ENCODE measurements around the gene PGAP6.

Gene PGAP6

GRCh38 chr16:401468-402348 lies 19.9 kb upstream of the PGAP6 start, which contains the start of gene DECR2:
Gene DECR2 (plus strand): TSS chr16:401885. CDS start chr16:401964, 79 bp downstream.
- peak; percentile 70 for DNase-seq

GRCh38 chr16:400061-400591 lies 18.3 kb upstream of the PGAP6 start:
- DNase-seq: no peak

GRCh38 chr16:399340-400019 lies 17.7 kb upstream of the PGAP6 start:
- no peak for DNase-seq

DNA sequence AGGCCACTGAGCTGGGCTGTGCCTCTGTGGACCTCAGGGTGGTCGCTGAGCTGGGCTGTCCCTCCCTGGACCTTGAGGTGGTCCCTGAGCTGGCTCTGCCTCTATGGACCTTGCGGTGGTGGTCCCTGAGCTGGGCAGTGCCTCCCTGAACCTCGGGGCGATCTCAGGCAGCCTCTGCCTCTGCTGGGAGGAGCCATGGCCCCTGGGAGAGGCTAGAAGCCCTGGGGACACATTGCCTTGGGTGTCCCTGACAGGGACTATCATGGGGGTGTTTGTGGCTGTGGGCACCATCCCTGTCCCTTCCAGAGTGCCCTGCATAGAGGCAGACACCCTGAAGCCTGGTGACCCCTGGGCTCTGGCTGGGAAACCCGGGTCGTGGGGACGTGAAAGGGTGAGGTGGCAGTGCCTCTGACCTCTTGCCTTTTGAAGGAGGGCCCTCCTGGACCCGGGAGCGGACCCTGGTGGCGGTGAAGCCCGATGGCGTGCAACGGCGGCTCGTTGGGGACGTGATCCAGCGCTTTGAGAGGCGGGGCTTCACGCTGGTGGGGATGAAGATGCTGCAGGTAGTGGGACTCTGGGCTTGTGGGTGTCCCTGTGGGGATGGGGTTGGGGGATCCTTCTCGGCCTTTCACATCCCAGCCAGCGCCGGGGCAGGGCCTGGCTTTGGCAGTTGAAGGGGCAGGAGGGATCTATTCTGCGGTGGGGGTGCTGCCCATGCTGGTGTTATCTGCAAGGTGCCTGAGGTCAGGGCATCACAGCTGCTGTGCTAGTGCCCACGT lies 17.0 kb upstream of the PGAP6 start:
- no peak for DNase-seq

DNA sequence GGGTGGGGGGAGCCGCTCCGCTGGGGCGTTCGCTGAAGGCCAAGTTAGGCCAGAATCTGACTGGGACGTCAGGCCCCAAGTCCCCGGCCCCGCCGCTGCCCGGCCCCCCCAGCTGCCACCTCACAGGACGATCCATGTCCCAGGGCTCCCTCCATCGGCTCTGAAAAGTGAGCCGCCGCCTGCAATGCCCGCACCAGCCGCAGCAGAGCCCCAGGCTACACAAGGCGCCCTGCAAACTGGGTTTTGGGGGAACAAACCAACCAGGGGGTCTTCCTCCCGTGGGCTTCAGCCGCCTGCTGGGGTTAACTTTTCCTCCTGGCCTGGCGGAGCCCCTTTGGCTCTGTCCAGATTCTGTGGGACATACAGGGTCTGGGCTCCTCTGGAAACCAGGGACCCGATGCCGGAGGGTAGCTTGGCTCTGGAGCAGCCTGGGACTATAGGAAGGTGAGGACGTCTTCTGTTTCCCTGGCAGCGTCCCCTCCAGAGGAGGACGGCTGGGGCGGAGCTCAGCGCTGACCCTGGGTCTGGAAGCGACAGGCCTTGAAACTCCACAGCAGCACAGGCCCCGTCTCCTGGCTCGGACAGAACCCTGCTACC lies 16.1 kb upstream of the PGAP6 start:
- no peak for DNase-seq

- DNase-seq: no peak
These were observed 15.4 kb upstream of the PGAP6 start, which contains the start of gene NME4 for GRCh38 chr16:397135-397661. Gene NME4 (plus strand): TSS chr16:397199. CDS start chr16:397223, 24 bp downstream.

DNA sequence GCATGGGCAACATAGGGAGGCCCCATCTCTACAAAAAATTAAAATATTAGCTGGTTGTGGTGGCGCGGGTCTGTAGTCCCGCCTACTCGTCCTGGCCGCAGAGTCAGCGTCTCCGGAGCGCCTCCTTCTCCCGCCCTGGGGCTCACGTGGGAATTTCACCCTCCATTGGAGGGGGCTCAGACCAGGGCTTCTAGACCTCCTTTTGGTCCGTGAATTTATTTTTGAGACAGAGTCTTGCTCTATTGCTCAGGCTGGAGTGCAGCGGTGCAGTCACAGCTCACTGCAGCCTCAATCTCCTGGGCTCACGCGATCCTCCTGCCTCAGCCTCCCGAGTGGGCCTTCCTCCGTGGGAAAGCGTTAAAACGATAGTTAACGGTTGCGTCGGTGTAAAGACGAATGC lies 14.8 kb upstream of the PGAP6 start:
- DNase-seq: no peak

GRCh38 chr16:396199-396598 lies 14.4 kb upstream of the PGAP6 start:
- DNase-seq: no peak

DNA sequence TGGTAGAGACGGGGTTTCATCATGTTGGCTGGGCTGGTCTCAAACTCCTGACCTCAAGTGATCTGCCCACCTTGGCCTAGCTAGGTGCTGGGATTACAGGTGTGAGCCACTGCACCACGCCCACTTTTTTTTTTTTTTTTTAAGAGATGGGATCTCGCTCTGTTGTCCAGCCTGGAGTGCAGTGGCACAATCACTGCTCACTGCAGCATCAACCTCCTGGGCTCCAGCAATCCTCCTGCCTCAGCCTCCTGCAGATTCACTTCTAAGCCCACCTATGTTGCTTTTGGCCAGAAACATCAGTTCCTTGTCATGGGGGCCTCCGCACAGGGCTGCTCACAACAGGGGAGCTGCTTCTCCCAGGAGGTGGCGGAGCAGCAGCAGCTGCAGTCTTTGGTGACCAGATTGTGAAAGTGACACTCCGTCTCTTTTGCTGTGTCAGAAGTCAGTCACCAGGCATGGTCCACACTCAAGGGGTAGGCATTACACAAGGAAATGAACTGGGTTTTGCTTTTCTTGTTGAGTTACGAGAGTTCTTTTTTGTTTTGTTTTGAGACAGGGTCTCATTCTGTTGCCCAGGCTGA lies 10.8 kb upstream of the PGAP6 start:
- DNase-seq: no peak

DNA sequence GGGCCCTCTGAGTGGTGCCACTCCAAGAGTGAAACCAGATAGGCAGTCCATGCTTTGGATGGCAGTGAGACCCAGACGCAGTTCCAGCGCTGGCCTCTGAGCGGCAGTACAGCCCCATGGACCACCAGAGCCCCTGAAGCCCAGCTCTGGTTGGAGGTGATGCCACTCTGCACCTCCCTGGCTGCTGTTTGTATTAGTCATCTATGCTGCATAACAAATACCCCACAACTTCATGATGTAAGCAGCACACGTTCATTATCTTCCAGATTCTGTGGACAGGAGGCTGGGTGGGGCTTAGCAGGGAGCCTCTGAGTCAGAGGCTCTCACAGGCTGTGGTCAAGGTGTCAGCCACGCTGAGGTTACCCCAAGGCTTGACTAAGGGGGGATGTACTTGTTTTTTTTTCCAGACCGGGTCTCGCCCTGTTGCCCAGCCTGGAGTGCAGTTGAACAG lies 10.1 kb upstream of the PGAP6 start:
- peak; percentile 60 for DNase-seq

GRCh38 chr16:389352-389751 lies 7.6 kb upstream of the PGAP6 start:
- no peak for DNase-seq

DNA sequence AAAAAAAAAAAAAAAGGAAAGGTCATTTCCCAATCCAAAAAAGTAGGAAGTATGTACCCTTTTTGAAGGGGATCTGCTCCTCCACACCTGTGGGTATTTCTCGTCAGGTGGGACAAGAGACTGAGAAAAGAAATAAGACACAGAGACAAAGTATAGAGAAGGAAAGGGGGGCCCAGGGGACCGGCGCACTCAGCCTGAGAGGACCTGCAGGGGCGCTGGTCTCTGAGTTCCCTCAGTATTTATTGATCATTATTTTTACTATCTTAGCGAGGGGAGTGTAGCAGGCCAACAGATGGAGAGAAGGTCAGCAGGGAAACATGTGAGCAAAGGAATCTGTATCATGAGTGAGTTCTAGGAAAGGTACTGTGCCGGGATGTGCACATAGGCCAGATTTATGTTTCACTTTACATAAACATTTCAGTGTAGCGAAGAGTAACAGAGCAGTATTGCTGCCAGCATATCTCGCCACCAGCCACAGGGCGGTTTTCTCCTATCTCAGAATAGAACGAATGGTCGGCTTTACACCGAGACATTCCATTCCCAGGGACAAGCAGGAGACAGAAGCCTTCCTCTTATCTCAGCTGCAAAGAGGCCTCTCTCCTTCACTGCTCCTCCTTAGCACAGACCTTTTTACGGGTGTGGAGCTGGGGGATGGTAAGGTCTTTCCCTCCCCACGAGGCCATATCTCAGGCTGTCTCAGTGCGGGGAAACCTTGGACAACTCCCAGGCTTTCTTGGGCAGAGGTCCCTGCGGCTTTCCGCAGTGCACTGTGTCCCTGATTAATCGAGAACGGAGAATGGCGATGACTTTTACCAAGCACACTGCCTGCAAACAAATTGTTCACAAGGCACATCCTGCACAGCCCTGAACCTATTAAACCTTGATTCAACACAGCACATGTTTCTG lies 6.2 kb upstream of the PGAP6 start:
- peak; percentile 5 for DNase-seq

GRCh38 chr16:386641-387156 lies 4.9 kb upstream of the PGAP6 start:
- no peak for DNase-seq

DNA sequence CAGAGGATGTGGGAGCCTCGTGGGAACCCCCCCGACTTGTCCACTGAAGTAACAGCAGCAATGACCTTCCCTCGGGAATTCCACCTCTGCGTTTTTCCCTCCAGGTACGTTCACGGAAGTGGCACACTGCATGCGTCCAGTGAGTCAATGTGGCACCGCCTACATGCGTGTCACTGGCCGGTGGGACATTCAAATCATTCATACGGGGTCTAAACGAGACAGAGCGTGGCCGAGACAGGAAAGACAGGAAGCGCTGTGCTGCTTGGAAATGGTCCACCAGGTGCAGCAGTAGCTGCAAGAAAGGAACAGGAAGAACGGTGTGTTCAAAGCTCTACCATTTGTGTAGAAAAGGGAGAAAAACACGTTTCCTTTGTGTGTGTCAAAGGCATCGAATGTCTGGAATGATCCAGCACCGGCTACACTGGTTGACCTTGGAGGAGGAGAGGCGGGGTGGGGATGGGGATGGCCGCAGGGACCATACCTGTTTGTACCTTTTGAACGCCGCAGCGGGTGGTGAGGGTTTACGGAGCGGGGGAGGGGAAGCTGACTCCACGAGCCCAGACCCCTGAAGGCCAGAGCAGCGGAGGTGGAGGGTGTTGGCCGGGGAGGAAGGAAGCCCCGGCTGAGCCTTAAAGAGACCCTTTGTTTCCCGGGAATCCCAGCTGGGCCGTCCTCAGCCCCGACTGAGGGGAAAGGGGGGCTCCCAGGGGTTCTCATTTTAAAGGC lies 1.7 kb upstream of the PGAP6 start:
- no peak for DNase-seq

DNA sequence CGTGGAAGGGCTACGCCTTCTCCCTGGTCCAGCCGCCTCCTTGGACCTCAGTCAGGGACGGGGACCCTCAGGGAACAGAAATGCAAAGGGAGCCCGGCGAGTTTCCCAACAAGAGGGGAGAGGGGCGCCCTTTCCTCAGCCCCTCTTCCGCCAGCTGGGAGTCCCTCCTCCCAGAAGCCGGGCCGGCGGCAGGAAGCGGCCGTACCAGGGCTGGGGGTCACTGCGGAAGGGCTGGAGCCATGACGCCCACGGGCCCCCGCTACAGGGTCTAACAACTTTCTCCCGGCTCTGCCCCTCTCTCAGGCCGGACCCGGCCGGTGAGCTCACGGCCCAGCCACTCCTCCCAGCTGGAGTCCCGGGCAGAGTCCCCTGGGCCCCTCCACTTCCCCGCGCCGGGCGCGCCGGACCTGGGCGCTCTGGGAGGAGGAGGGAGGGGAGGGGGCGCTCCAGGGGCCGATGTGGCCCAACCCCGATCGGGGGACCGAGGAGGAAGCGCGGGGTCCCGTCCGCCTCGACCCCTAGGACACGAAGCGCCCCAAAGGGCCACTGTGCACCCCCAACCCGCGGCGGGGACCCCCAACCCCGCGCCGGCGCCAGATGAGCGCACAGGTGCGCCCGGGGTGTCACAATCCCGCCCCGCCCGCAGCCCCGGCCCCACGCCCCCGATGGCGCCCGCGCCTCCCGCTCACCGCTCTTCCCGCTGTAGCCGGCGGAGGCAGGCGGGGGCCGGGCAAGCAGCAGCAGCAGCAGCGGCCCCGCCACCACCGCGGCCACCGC lies 578 bp downstream of the PGAP6 start:
- no peak for DNase-seq

- DNase-seq: no peak
These were observed 1.1 kb downstream of the PGAP6 start for GRCh38 chr16:380762-381011.

GRCh38 chr16:379961-380761 lies 1.6 kb downstream of the PGAP6 start:
- DNase-seq: no peak

GRCh38 chr16:379183-379960 lies 2.4 kb downstream of the PGAP6 start:
- no peak for DNase-seq

Data from kidney glomerular epithelial cell (primary cell).